Mucosa of rectum (tissue), 2 donors: ENCODE measurements around the gene UTS2B.

Source experiments
- H3K27ac ChIP-seq, 2 donors: one replicate each; pipeline ENCODE4 v1.7.0; 2013; ENCODE audit warnings: inconsistent platforms in 2 of 2, low read depth in 2 of 2, low read length in 2 of 2
- H3K27me3 ChIP-seq, 2 donors: one replicate each; pipeline ENCODE4 v1.7.0; 2013; ENCODE audit warnings: low read length in 2 of 2; ENCODE audit not compliant: control insufficient read depth in 2 of 2, insufficient read depth in 2 of 2
- H3K36me3 ChIP-seq, 2 donors: one replicate each; pipeline ENCODE4 v1.7.0; 2013; ENCODE audit warnings: low read length in 2 of 2; ENCODE audit not compliant: control insufficient read depth in 2 of 2, insufficient read depth in 2 of 2
- H3K4me1 ChIP-seq, 2 donors: one replicate each; pipeline ENCODE4 v1.7.0; 2013; ENCODE audit warnings: low read length in 2 of 2, mild to moderate bottlenecking in 1 of 2; ENCODE audit not compliant: control insufficient read depth in 2 of 2, insufficient read depth in 2 of 2
- H3K4me3 ChIP-seq, 2 donors: one replicate each; pipeline ENCODE4 v1.7.0; 2013; ENCODE audit warnings: low read length in 2 of 2
- H3K9ac ChIP-seq, 2 donors: one replicate each; pipeline ENCODE4 v1.7.0; 2013; ENCODE audit warnings: low read length in 2 of 2, low read depth in 1 of 2, mild to moderate bottlenecking in 1 of 2
- H3K9me3 ChIP-seq, 2 donors: one replicate each; pipeline ENCODE4 v1.7.0; 2013; ENCODE audit warnings: low read length in 2 of 2; ENCODE audit not compliant: control insufficient read depth in 2 of 2
- donor health status: healthy.
- donor health status: Normal muscosa, but diverticular disease.

The UTS2B gene

DNA sequence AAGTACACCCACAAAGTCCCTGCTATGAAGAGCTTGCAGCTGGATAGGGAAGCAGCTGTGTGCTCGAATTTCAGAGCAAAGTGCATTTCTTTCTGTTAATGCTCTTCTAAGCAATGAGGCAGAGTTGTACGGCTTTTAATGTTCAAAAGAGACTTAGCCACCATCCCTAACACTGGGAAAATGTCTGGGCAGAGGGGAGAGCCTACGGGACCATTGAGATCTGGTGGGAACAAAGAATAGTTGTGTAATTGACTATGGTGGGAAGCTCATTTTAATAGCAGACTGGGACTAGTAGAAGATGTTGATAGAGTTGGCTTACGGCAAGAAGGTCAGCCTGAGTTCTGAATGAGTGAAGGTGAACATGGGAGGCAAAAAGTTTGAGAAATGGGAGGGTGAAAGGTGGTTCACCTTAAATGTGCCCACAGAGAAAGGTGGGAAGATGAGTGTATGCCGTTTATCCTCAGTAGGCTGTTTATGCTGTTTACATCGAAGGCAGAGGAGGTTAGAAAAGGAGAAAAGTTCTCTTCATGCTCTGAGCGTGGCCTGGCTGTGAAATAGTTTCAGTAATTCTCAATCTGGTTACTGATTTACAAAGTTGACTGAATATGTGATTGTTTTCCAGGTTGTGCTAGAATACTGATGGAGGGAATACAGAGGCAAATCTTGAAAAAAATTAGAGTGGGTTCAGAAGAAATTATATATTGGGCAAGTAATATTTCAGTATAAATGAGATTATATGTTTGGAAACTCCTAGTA, 22.9 kb upstream of the UTS2B start:
- Histone ChIP-seq H3K27me3 (no peaks in the 10 kb centered on the region), H3K27ac (no peak overlapping the region), H3K4me3 (peak overlapping the region in 1 of 2 donors; percentile 12), H3K9me3 (no peaks in the 10 kb centered on the region), H3K4me1 (peaks cover 0 to 10% of the 10 kb centered on the region in 2 donors), H3K9ac (no peak overlapping the region), H3K36me3 (peaks cover 5 to 7% of the 10 kb centered on the region in 2 donors)

DNA sequence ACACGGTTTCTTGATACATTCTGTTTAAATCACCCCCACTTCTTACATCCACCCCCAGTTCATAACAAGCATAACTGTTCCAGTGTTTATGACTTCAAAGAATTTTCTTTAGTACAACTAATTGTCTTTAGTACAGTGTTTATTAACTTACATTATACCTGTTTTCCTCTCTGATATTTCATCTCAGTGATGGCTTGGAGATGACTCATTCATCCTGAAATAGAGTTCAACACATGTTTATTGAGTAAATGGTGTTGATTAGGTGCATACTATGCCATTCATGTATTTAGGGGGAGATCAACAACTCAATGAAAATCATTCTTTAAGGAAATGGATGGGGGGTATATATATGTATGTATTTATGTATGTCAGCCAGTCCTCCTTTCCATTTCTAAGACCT, 21.7 kb upstream of the UTS2B start:
- Histone ChIP-seq H3K36me3 (no peaks in the 10 kb centered on the region), H3K27me3 (no peaks in the 10 kb centered on the region), H3K4me3 (no peak overlapping the region), H3K9ac (no peak overlapping the region), H3K9me3 (no peaks in the 10 kb centered on the region), H3K4me1 (peaks cover 0 to 10% of the 10 kb centered on the region in 2 donors), H3K27ac (no peak overlapping the region)

DNA sequence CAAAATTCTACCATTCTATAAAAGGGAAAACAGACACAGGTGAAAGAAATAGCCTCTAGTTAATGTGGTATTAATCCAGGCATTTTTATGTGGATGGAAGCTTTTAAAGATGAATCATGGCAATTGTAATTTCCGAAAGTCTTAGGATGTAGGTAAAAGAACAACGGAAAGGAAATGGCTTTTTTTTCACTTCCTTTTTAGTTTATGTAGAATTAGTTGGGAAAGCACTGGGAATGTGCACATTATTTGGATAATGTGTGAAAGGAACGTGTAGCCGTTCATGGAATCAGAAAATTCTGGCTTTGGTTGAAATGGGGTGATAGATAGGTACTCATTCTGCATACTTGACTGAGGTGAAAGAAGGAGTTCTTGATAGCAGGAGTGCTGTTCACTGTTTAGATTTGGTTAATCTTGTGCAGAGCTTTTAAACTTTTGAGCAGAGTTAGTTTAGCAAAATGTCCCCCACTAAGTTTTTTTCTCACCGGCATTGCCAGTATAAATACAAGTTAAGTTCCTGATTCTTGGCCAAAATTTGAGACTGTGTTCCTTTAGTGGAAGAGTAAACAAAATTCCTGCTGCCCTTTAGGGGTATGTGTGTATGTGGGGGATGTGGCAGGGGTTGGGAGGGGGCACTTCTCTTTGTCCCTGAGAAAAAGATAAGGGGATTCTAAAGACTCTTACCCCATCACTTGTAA, 20.2 kb upstream of the UTS2B start:
- H3K27me3 ChIP-seq = no peaks in the 10 kb centered on the region
- no peak overlapping the region for H3K27ac ChIP-seq
- no peak overlapping the region for H3K4me3 ChIP-seq
- H3K9ac ChIP-seq = no peak overlapping the region
- H3K4me1 ChIP-seq = peaks cover 0 to 7% of the 10 kb centered on the region in 2 donors
- H3K9me3 ChIP-seq = no peaks in the 10 kb centered on the region
- no peaks in the 10 kb centered on the region for H3K36me3 ChIP-seq

DNA sequence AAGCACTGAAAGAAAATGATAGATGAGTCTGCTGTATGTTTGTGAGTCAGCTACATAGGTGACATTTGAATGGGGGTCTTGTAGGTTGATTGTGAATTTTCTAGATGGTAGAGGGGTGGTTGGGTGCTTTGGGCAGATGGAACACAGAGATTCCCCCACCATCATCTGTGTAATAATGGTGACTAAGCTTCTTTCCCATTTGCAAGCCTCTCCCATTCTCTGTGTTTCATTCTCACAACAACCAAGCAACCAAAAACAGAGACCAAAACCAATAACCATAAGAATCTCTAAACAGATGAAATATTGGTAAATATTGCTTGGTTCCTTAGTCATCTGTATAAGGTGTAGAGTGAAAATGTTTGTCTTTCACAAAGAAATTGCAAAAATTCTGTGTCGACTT, 17.8 kb upstream of the UTS2B start:
- peaks cover 0 to 3% of the 10 kb centered on the region in 2 donors for H3K4me1 ChIP-seq
- H3K4me3 ChIP-seq = no peak overlapping the region
- H3K9ac ChIP-seq = no peak overlapping the region
- no peaks in the 10 kb centered on the region for H3K9me3 ChIP-seq
- H3K27me3 ChIP-seq = no peaks in the 10 kb centered on the region
- H3K36me3 ChIP-seq = no peaks in the 10 kb centered on the region
- H3K27ac ChIP-seq = no peak overlapping the region

DNA sequence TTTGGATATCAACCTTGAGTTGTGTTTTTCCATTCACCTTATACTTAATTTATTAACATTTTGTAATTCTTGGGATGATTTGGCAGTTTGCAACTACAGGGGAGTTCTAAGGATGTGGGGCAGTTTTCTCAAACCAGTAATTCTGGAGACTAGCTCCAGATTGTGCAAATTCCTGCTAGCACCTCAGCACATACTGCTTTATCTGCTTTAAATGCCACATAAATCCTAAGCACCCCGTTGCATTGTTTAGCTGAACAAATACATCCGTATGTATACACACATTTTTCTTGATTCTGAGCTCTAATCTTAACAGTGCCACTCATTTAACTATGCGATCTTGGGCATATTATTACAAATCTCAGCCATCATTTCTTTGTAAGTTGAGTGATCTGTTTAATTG, 16.9 kb upstream of the UTS2B start:
- H3K4me1 ChIP-seq = peaks cover 0 to 2% of the 10 kb centered on the region in 2 donors
- H3K9me3 ChIP-seq = no peaks in the 10 kb centered on the region
- H3K27ac ChIP-seq = no peak overlapping the region
- no peaks in the 10 kb centered on the region for H3K27me3 ChIP-seq
- no peaks in the 10 kb centered on the region for H3K36me3 ChIP-seq
- no peak overlapping the region for H3K4me3 ChIP-seq
- no peak overlapping the region for H3K9ac ChIP-seq

DNA sequence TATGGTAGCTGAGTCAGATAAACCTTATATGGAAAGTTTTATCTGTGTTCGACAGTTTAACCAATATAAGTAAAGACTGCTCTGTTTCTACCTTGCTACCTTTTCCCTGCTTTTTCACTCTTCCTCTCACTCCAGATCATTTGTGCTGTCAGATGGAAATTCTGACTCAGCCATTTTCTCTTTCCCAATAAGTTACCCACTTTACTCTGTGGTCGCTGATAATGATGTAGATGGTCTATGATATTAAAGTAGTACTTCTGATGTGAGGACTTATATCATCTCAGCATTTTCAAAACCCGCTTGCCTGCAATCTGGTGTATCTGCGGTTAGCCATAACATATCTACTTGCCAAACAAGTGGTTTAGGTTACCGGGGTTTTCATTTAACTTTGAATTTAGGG, 15.0 kb upstream of the UTS2B start:
- Histone ChIP-seq H3K36me3 (no peaks in the 10 kb centered on the region), H3K9me3 (no peaks in the 10 kb centered on the region), H3K9ac (no peak overlapping the region), H3K27me3 (no peaks in the 10 kb centered on the region), H3K4me1 (peaks cover 0 to 2% of the 10 kb centered on the region in 2 donors), H3K4me3 (no peak overlapping the region), H3K27ac (no peak overlapping the region)

DNA sequence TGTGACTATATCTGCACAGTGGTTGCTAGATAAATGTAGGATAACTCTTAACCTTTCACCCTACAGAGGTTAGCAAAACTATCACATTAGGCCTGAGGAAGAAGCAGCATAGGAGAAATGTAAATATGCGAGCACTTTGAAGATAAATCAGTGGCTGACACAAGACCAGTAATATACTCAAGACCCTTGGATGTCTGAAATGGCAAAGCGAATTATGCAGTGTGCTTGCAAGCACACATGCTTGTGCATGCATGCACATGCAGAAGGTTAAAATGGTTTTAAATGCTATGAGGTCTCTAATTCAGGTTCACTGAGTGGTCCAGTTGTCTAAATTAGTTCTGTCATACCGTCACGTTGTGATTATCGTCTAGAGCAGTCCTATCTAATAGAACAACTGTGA, 13.6 kb upstream of the UTS2B start:
- Histone ChIP-seq H3K9ac (no peak overlapping the region), H3K27me3 (no peaks in the 10 kb centered on the region), H3K4me3 (no peak overlapping the region), H3K36me3 (no peaks in the 10 kb centered on the region), H3K4me1 (peaks cover 0 to 2% of the 10 kb centered on the region in 2 donors), H3K27ac (no peak overlapping the region), H3K9me3 (no peaks in the 10 kb centered on the region)

DNA sequence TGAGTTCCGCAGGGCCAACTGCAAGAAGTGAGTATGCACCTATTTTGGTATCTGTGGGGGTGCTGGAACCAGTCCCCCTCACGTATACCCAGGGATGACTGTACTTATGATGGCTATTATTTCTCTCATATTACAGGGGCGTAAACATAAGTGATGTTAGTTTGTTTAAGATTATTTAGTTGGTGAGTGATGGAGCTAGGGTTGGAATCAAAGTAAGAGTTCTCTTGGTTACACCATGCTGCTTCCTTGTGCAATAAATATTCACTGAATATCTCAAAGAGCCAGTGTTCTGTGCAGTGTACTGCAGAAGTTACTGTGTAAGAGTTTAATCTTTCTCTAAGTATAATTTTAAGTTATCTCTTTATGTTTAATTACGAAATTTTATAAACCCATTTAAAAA, 12.8 kb upstream of the UTS2B start:
- Histone ChIP-seq H3K27me3 (no peaks in the 10 kb centered on the region), H3K4me1 (peaks cover 0 to 2% of the 10 kb centered on the region in 2 donors), H3K27ac (no peak overlapping the region), H3K4me3 (no peak overlapping the region), H3K36me3 (no peaks in the 10 kb centered on the region), H3K9me3 (no peaks in the 10 kb centered on the region), H3K9ac (no peak overlapping the region)

DNA sequence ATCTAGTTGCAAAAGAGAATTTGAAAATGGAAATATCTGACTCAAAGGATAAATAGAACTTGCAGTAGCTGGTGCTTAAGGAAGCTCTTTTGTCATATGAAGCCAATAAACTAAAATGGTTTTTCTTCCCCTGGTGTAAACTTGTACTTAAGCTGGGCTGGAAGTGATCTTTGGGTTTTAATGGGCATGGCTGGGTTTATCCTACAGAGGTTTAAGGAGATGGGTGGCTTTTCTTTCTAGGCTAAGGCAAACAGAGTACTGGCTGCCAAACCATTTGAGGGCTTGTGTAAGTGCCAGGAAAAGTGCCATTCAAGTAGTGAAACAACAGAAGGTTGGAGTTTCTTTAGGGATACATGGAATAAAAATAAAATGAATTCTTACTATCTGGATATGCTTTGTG, 12.1 kb upstream of the UTS2B start:
- Histone ChIP-seq H3K27ac (no peak overlapping the region), H3K4me3 (no peak overlapping the region), H3K27me3 (no peaks in the 10 kb centered on the region), H3K4me1 (peaks cover 0 to 2% of the 10 kb centered on the region in 2 donors), H3K9ac (no peak overlapping the region), H3K9me3 (no peaks in the 10 kb centered on the region), H3K36me3 (no peaks in the 10 kb centered on the region)

DNA sequence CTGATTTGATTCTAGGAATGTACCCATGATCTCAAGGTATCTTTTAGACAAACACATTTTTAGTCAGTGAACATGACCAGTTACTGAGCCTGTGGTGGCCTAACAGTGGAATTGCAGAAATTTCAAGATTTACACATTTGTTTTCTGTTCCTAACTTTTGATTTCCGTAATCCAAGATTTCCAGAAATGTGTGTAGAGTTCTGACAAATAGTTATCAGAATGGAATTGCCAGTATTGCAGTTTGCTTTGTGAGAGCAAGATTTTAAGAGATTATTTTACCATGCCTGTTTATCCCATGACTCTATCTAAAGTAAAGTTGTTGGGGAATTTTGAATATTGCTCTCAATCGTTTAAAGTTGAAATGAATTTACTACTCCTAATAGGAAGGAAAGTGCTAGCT, 11.7 kb upstream of the UTS2B start:
- Histone ChIP-seq H3K27ac (no peak overlapping the region), H3K4me3 (no peak overlapping the region), H3K9me3 (no peaks in the 10 kb centered on the region), H3K9ac (no peak overlapping the region), H3K36me3 (no peaks in the 10 kb centered on the region), H3K4me1 (peaks cover 0 to 2% of the 10 kb centered on the region in 2 donors), H3K27me3 (no peaks in the 10 kb centered on the region)
